SK-N-SH (cell line): Measurements from ENCODE around the gene SLC22A23.

ENCODE experiments used
- CTCF ChIP-seq: fragments of 200-600 bp; sonication (generic); IDR thresholded peaks from 2 replicates; pipeline ENCODE4 v1.6.1; 2017; ENCODE audit warnings: antibody characterized with exemption, mild to moderate bottlenecking, moderate library complexity
- EP300 ChIP-seq, 2 experiments: IDR thresholded peaks; 2 replicates each; pipeline versions ENCODE4 v1.4.0 to v1.6.1; 2012; ENCODE audit warnings: borderline replicate concordance in 1 of 2, low read depth in 1 of 2, low read length in 1 of 2
- GABPA ChIP-seq: IDR thresholded peaks from 2 replicates; pipeline ENCODE4 v1.4.0; 2012; ENCODE audit warnings: low read depth, mild to moderate bottlenecking
- MAX ChIP-seq: IDR thresholded peaks from 2 replicates; pipeline ENCODE4 v1.4.0; 2012; ENCODE audit warnings: low read depth
- MEF2A ChIP-seq: IDR thresholded peaks from 2 replicates; pipeline ENCODE4 v1.4.0; 2012; ENCODE audit warnings: low read depth, borderline replicate concordance
- USF1 ChIP-seq: IDR thresholded peaks from 2 replicates; pipeline ENCODE4 v1.4.0; 2012; ENCODE audit warnings: low read depth, borderline replicate concordance
- YY1 ChIP-seq: IDR thresholded peaks from 2 replicates; pipeline ENCODE4 v1.4.0; 2012; ENCODE audit warnings: low read depth, mild to moderate bottlenecking

GRCh38 chr6:3484946-3485345, 28.1 kb upstream of the SLC22A23 start:
- TF ChIP-seq CTCF (no peak), MAX (no peak), YY1 (no peak), GABPA (no peak), MEF2A (no peak), USF1 (no peak), EP300 (IDR thresholded peaks at IDR 0.05; ENCODE audit: borderline replicate concordance in 1 of 2, low read depth in 1 of 2, low read length in 1 of 2) (no peak)
